Measurements from ENCODE around the gene GOLIM4. TPM values are rescaled to one million over a fixed set of nuclear protein-coding genes. Genes with fewer than 3 reads are reported as not detected.

Gene GOLIM4
- total and polyA plus RNA-seq, 7 experiments from 2014 or later: 0.43 to 5.5 (median 1.0) TPM; not detected in 2

GRCh38 chr3:168117059-168117458 is 21.3 kb upstream of the GOLIM4 start:
- Mint-ChIP-seq H3K4me1 (no peaks in the 10 kb centered on the region), H3K4me3 (no peak overlapping the region), H3K27me3 (peaks cover 0 to 4% (median 0%) of the 10 kb centered on the region in 5 donors), H3K9me3 (peaks cover 0 to 9% (median 0%) of the 10 kb centered on the region in 11 donors), H3K27ac (no peak overlapping the region), H3K36me3 (no peaks in the 10 kb centered on the region)
- Histone ChIP-seq H3K4me3 (ENCODE audit: low read length) (no peak overlapping the region), H3K9me3 (ENCODE audit: control insufficient read depth in 2 of 3, low read length in 3 of 3) (no peaks in the 10 kb centered on the region), H3K36me3 (ENCODE audit: control insufficient read depth in 2 of 3, insufficient read depth in 3 of 3, low read length in 3 of 3) (no peaks in the 10 kb centered on the region), H3K27ac (ENCODE audit: low read depth, low read length) (no peak overlapping the region), H3K4me1 (ENCODE audit: control insufficient read depth in 2 of 2, insufficient read depth in 2 of 2, low read length in 2 of 2) (no peaks in the 10 kb centered on the region), H3K27me3 (ENCODE audit: control insufficient read depth in 2 of 2, insufficient read depth in 2 of 2, low read length in 2 of 2) (no peaks in the 10 kb centered on the region)
- ChIA-PET CTCF (no interaction called here), POLR2A (no interaction called here)
- no peak for ATAC-seq
- DNase-seq: no peak
- intact Hi-C loops (cut with micrococcal nuclease): no loop called here

- no peaks in the 10 kb centered on the region for H3K36me3 Mint-ChIP-seq
- Histone ChIP-seq H3K27me3 (ENCODE audit: control insufficient read depth in 2 of 2, insufficient read depth in 2 of 2, low read length in 2 of 2) (no peaks in the 10 kb centered on the region), H3K4me1 (ENCODE audit: control insufficient read depth in 2 of 2, insufficient read depth in 2 of 2, low read length in 2 of 2) (no peaks in the 10 kb centered on the region), H3K4me3 (ENCODE audit: low read length) (no peak overlapping the region), H3K36me3 (ENCODE audit: control insufficient read depth in 2 of 3, insufficient read depth in 3 of 3, low read length in 3 of 3) (no peaks in the 10 kb centered on the region), H3K27ac (ENCODE audit: low read depth, low read length) (no peak overlapping the region), H3K9me3 (ENCODE audit: control insufficient read depth in 2 of 3, low read length in 3 of 3) (no peaks in the 10 kb centered on the region)
- H3K27me3 Mint-ChIP-seq: peaks cover 0 to 4% (median 0%) of the 10 kb centered on the region in 5 donors
- no peak for ATAC-seq
- intact Hi-C loops (cut with micrococcal nuclease): no loop called here
- POLR2A ChIA-PET: no interaction called here
- no peaks in the 10 kb centered on the region for H3K4me1 Mint-ChIP-seq
- DNase-seq: no peak
- H3K9me3 Mint-ChIP-seq: peaks cover 0 to 9% (median 0%) of the 10 kb centered on the region in 11 donors
- no peak overlapping the region for H3K4me3 Mint-ChIP-seq
- H3K27ac Mint-ChIP-seq: no peak overlapping the region
- CTCF ChIA-PET: no interaction called here
Measured at GRCh38 chr3:168116279-168116678, 20.6 kb upstream of the GOLIM4 start.

- ChIA-PET CTCF (no interaction called here), POLR2A (no interaction called here)
- Histone ChIP-seq H3K9me3 (ENCODE audit: control insufficient read depth in 2 of 3, low read length in 3 of 3) (no peaks in the 10 kb centered on the region), H3K27me3 (ENCODE audit: control insufficient read depth in 2 of 2, insufficient read depth in 2 of 2, low read length in 2 of 2) (no peaks in the 10 kb centered on the region), H3K27ac (ENCODE audit: low read depth, low read length) (no peak overlapping the region), H3K4me1 (ENCODE audit: control insufficient read depth in 2 of 2, insufficient read depth in 2 of 2, low read length in 2 of 2) (no peaks in the 10 kb centered on the region), H3K36me3 (ENCODE audit: control insufficient read depth in 2 of 3, insufficient read depth in 3 of 3, low read length in 3 of 3) (no peaks in the 10 kb centered on the region), H3K4me3 (ENCODE audit: low read length) (no peak overlapping the region)
- H3K4me3 Mint-ChIP-seq: no peak overlapping the region
- no peak for DNase-seq
- no peaks in the 10 kb centered on the region for H3K4me1 Mint-ChIP-seq
- H3K36me3 Mint-ChIP-seq: no peaks in the 10 kb centered on the region
- H3K27me3 Mint-ChIP-seq: peaks cover 0 to under 1% (median 0%) of the 10 kb centered on the region in 5 donors
- intact Hi-C loops (cut with micrococcal nuclease): no loop called here
- peaks cover 0 to under 1% (median 0%) of the 10 kb centered on the region in 11 donors for H3K9me3 Mint-ChIP-seq
- no peak for ATAC-seq
- no peak overlapping the region for H3K27ac Mint-ChIP-seq
Measured at GRCh38 chr3:168113848-168114247, 18.1 kb upstream of the GOLIM4 start.

GRCh38 chr3:168112894-168113293 is 17.2 kb upstream of the GOLIM4 start:
- intact Hi-C loops (cut with micrococcal nuclease): no loop called here
- ChIA-PET CTCF (no interaction called here), POLR2A (no interaction called here)
- Mint-ChIP-seq H3K36me3 (no peaks in the 10 kb centered on the region), H3K9me3 (no peaks in the 10 kb centered on the region), H3K27ac (no peak overlapping the region), H3K27me3 (no peaks in the 10 kb centered on the region), H3K4me1 (no peaks in the 10 kb centered on the region), H3K4me3 (no peak overlapping the region)
- Histone ChIP-seq H3K27me3 (ENCODE audit: control insufficient read depth in 2 of 2, insufficient read depth in 2 of 2, low read length in 2 of 2) (no peaks in the 10 kb centered on the region), H3K9me3 (ENCODE audit: control insufficient read depth in 2 of 3, low read length in 3 of 3) (no peaks in the 10 kb centered on the region), H3K27ac (ENCODE audit: low read depth, low read length) (no peak overlapping the region), H3K4me3 (ENCODE audit: low read length) (no peak overlapping the region), H3K4me1 (ENCODE audit: control insufficient read depth in 2 of 2, insufficient read depth in 2 of 2, low read length in 2 of 2) (no peaks in the 10 kb centered on the region), H3K36me3 (ENCODE audit: control insufficient read depth in 2 of 3, insufficient read depth in 3 of 3, low read length in 3 of 3) (no peaks in the 10 kb centered on the region)
- DNase-seq (no peak), ATAC-seq (no peak)

- no peak for ATAC-seq
- intact Hi-C loops (cut with micrococcal nuclease): no loop called here
- no peaks in the 10 kb centered on the region for H3K9me3 ChIP-seq (ENCODE audit: control insufficient read depth in 2 of 3, low read length in 3 of 3)
- H3K36me3 Mint-ChIP-seq: peaks cover 0 to 4% (median 0%) of the 10 kb centered on the region in 5 donors
- ChIA-PET CTCF (no interaction called here), POLR2A (no interaction called here)
- no peak overlapping the region for H3K27ac ChIP-seq (ENCODE audit: low read depth, low read length)
- no peaks in the 10 kb centered on the region for H3K4me1 Mint-ChIP-seq
- no peak overlapping the region for H3K4me3 ChIP-seq (ENCODE audit: low read length)
- no peaks in the 10 kb centered on the region for H3K27me3 ChIP-seq (ENCODE audit: control insufficient read depth in 2 of 2, insufficient read depth in 2 of 2, low read length in 2 of 2)
- H3K27me3 Mint-ChIP-seq: peaks cover 2 to 14% (median 11%) of the 10 kb centered on the region in 5 donors
- no peaks in the 10 kb centered on the region for H3K4me1 ChIP-seq (ENCODE audit: control insufficient read depth in 2 of 2, insufficient read depth in 2 of 2, low read length in 2 of 2)
- H3K36me3 ChIP-seq (ENCODE audit: control insufficient read depth in 2 of 3, insufficient read depth in 3 of 3, low read length in 3 of 3): no peaks in the 10 kb centered on the region
- no peak overlapping the region for H3K4me3 Mint-ChIP-seq
- H3K9me3 Mint-ChIP-seq: peaks cover 0 to 19% (median 6%) of the 10 kb centered on the region in 11 donors
- DNase-seq: no peak
- H3K27ac Mint-ChIP-seq: no peak overlapping the region
Measured at GRCh38 chr3:168104361-168104760, 8.6 kb upstream of the GOLIM4 start.

GRCh38 chr3:168102735-168103410 is 7.1 kb upstream of the GOLIM4 start:
- CTCF ChIA-PET: no interaction called here

More at GRCh38 chr3:168102735-168103410, 7.1 kb upstream of the GOLIM4 start:
- Histone ChIP-seq H3K36me3 (ENCODE audit: control insufficient read depth in 2 of 3, insufficient read depth in 3 of 3, low read length in 3 of 3) (no peaks in the 10 kb centered on the region), H3K4me3 (ENCODE audit: low read length) (no peak overlapping the region), H3K4me1 (ENCODE audit: control insufficient read depth in 2 of 2, insufficient read depth in 2 of 2, low read length in 2 of 2) (no peaks in the 10 kb centered on the region), H3K27ac (ENCODE audit: low read depth, low read length) (no peak overlapping the region), H3K27me3 (ENCODE audit: control insufficient read depth in 2 of 2, insufficient read depth in 2 of 2, low read length in 2 of 2) (no peaks in the 10 kb centered on the region), H3K9me3 (ENCODE audit: control insufficient read depth in 2 of 3, low read length in 3 of 3) (no peaks in the 10 kb centered on the region)
- Mint-ChIP-seq H3K36me3 (peaks cover 0 to 4% (median 0%) of the 10 kb centered on the region in 5 donors), H3K27ac (no peak overlapping the region), H3K4me3 (no peak overlapping the region), H3K4me1 (no peaks in the 10 kb centered on the region), H3K27me3 (peaks cover 8 to 20% (median 16%) of the 10 kb centered on the region in 5 donors), H3K9me3 (peaks cover 0 to 19% (median 6%) of the 10 kb centered on the region in 11 donors)
- DNase-seq (no peak), ATAC-seq (no peak)
- POLR2A ChIA-PET: no interaction called here
- intact Hi-C loops (cut with micrococcal nuclease): no loop called here

All from naive thymus-derived CD4-positive, alpha-beta T cell (primary cell).